NCI-H460 (cell line): ENCODE data around the gene ADK. TPM values are rescaled to one million over a fixed set of nuclear protein-coding genes. Genes with fewer than 3 reads are reported as not detected.
"Not testable (repeated sequence)": the region's sequence is repeated elsewhere in the genome, so short reads cannot be mapped to it uniquely, and the experiment has no call there.

Experiments
- DNase-seq: peaks from one replicate; pipeline ENCODE4 v3.0.0-alpha.2; 2016; ENCODE audit warnings: low read depth; ENCODE audit errors: extremely low read depth
- total RNA-seq: library from RNA; depleted of rRNA; stranded (reverse); fragments of >200 nt; shearing (Covaris generic); gene quantifications from 2 replicates; pipeline ENCODE4 v1.2.3, GENCODE V29; 2014

Gene ADK
- total RNA-seq, 1 experiment from 2014 or later = 50.2 TPM

- DNase-seq = no peak
These were observed 27.2 kb downstream of the ADK start for GRCh38 chr10:74178042-74178791.

GRCh38 chr10:74179111-74179710 lies 28.2 kb downstream of the ADK start:
- no peak for DNase-seq

GRCh38 chr10:74186678-74187077 lies 35.7 kb downstream of the ADK start:
- no peak for DNase-seq

GRCh38 chr10:74187237-74187636 lies 36.2 kb downstream of the ADK start:
- no peak for DNase-seq

- not testable (repeated sequence) for DNase-seq
These were observed 37.6 kb downstream of the ADK start for GRCh38 chr10:74188617-74189016.

- DNase-seq = peak; percentile 50
These were observed 39.0 kb downstream of the ADK start for GRCh38 chr10:74189999-74190421.

GRCh38 chr10:74190494-74190893 lies 39.5 kb downstream of the ADK start:
- no peak for DNase-seq

GRCh38 chr10:74194545-74194944 lies 43.5 kb downstream of the ADK start:
- no peak for DNase-seq

- no peak for DNase-seq
These were observed 44.0 kb downstream of the ADK start for GRCh38 chr10:74194999-74195398.

GRCh38 chr10:74199315-74199714 lies 48.3 kb downstream of the ADK start:
- DNase-seq = no peak

- no peak for DNase-seq
These were observed 51.3 kb downstream of the ADK start for GRCh38 chr10:74202356-74202755.

- DNase-seq = no peak
These were observed 55.7 kb downstream of the ADK start for GRCh38 chr10:74206746-74207145.

- DNase-seq = no peak
These were observed 56.9 kb downstream of the ADK start for GRCh38 chr10:74207691-74208480.

GRCh38 chr10:74208997-74209396 lies 58.0 kb downstream of the ADK start:
- no peak for DNase-seq

- DNase-seq = no peak
These were observed 62.0 kb downstream of the ADK start for GRCh38 chr10:74213019-74213418.

GRCh38 chr10:74213571-74214162 lies 62.6 kb downstream of the ADK start:
- DNase-seq = peak; percentile 58

GRCh38 chr10:74217110-74217509 lies 66.1 kb downstream of the ADK start:
- not testable (repeated sequence) for DNase-seq

- not testable (repeated sequence) for DNase-seq
These were observed 71.4 kb downstream of the ADK start for GRCh38 chr10:74222467-74222866.

- DNase-seq = peak; percentile 45
These were observed 72.9 kb downstream of the ADK start for GRCh38 chr10:74223755-74224529.

GRCh38 chr10:74227697-74228424 lies 76.8 kb downstream of the ADK start:
- DNase-seq = no peak
